A673 (cell line): Measurements from ENCODE around the gene ADAMTSL2. TPM values are rescaled to one million over a fixed set of nuclear protein-coding genes. Genes with fewer than 3 reads are reported as not detected.

Experiments used
- BruUV-seq: library from RNA; stranded (reverse); fragments of 400-500 nt; replicated peaks from 2 replicates; lab custom pipeline; 2021; lab: Mats Ljungman, UMichigan
- CTCF ChIA-PET: fragments of 300-600 bp; sonication (Branson Sonifier 250); formaldehyde crosslinking; loops from one replicate; lab custom pipeline; 2022; ENCODE audit warnings: antibody characterized with exemption; lab: Charles Lee
- POLR2A ChIA-PET: fragments of 300-600 bp; sonication (Branson Sonifier 250); formaldehyde crosslinking; loops from one replicate; lab custom pipeline; 2022; ENCODE audit warnings: antibody characterized with exemption; ENCODE audit not compliant: low non-redundant PET; lab: Charles Lee
- DNase-seq: peaks from one replicate; pipeline ENCODE4 v3.0.0-alpha.2; 2015; ENCODE audit warnings: low spot score
- H3K27ac ChIP-seq: fragments of 200-600 bp; sonication (generic); 2 replicates; pipeline ENCODE4 v1.5.1; 2016; ENCODE audit warnings: mixed run types, low read depth, mild to moderate bottlenecking, mixed read lengths, antibody characterized with exemption, low read length; ENCODE audit not compliant: poor library complexity, severe bottlenecking
- H3K27me3 ChIP-seq: fragments of 200-600 bp; sonication (generic); replicated peaks from 2 replicates; pipeline ENCODE4 v1.6.1; 2017; ENCODE audit warnings: mixed run types, low read depth, mild to moderate bottlenecking, mixed read lengths, antibody characterized with exemption, low read length; ENCODE audit not compliant: insufficient read depth, poor library complexity
- H3K36me3 ChIP-seq: fragments of 200-600 bp; sonication (generic); 2 replicates; pipeline ENCODE4 v1.6.1; 2016; ENCODE audit warnings: mixed run types, mild to moderate bottlenecking, mixed read lengths, antibody characterized with exemption, low read length; ENCODE audit not compliant: insufficient read depth, poor library complexity, severe bottlenecking
- H3K4me1 ChIP-seq: fragments of 200-600 bp; sonication (generic); 2 replicates; pipeline ENCODE4 v1.6.1; 2017; ENCODE audit warnings: mixed run types, mild to moderate bottlenecking, mixed read lengths, antibody characterized with exemption, low read length; ENCODE audit not compliant: insufficient read depth, poor library complexity, severe bottlenecking
- H3K4me3 ChIP-seq: fragments of 200-600 bp; sonication (generic); 2 replicates; pipeline ENCODE4 v1.5.1; 2016; ENCODE audit warnings: low read depth, mixed run types, mild to moderate bottlenecking, mixed read lengths, low read length; ENCODE audit not compliant: poor library complexity, severe bottlenecking
- H3K9me3 ChIP-seq: fragments of 200-600 bp; sonication (generic); 2 replicates; pipeline ENCODE4 v1.6.1; 2016; ENCODE audit warnings: mixed run types, low read depth, mild to moderate bottlenecking, mixed read lengths, antibody characterized with exemption, low read length; ENCODE audit not compliant: poor library complexity, severe bottlenecking
- EZH2 ChIP-seq: fragments of 200-600 bp; sonication (generic); IDR thresholded peaks from 2 replicates; pipeline ENCODE4 v1.6.1; 2017; ENCODE audit warnings: borderline replicate concordance, low read depth, mild to moderate bottlenecking, mixed read lengths, antibody characterized with exemption, low read length; ENCODE audit not compliant: poor library complexity, severe bottlenecking
- intact Hi-C: fragments of 100-400 bp; cut with micrococcal nuclease; formaldehyde crosslinking; loops from one replicate; pipeline ENCODE4 v1.10.0; 2022; ENCODE audit not compliant: unreplicated experiment
- total RNA-seq: library from RNA; stranded (reverse); gene quantifications from 2 replicates; pipeline ENCODE4 v1.2.3, GENCODE V29; 2021
- TF ChIP-seq, protein P1 (sequence below): fragments of 300-800, 200-600 bp; sonication (generic); conservative IDR thresholded peaks from 2 replicates; pipeline ENCODE4 v1.5.1; 2017; ENCODE audit warnings: low read depth, mild to moderate bottlenecking, antibody characterized with exemption, low read length, moderate library complexity, mixed read lengths

The ADAMTSL2 gene
- total RNA-seq, 1 experiment from 2014 or later: 0.06 TPM

- no peak for TF ChIP-seq EZH2
- ChIA-PET POLR2A (no interaction called here), CTCF (no interaction called here)
- intact Hi-C loops: no loop called here
- H3K4me3 ChIP-seq: no peak overlapping the region
- peaks cover 11% of the 10 kb centered on the region for H3K4me1 ChIP-seq
- H3K9me3 ChIP-seq: peaks cover 4% of the 10 kb centered on the region
- H3K27me3 ChIP-seq: peaks cover 2% of the 10 kb centered on the region
- DNase-seq: no peak
- BruUV-seq: no TSS peak
- no peak overlapping the region for H3K27ac ChIP-seq
- H3K36me3 ChIP-seq: no peaks in the 10 kb centered on the region
These were observed 27.1 kb upstream of the ADAMTSL2 start for GRCh38 chr9:133507246-133507965.

GRCh38 chr9:133508046-133508445 lies 26.5 kb upstream of the ADAMTSL2 start:
- peaks cover 11% of the 10 kb centered on the region for H3K4me1 ChIP-seq
- ChIA-PET CTCF (no interaction called here), POLR2A (no interaction called here)
- no peaks in the 10 kb centered on the region for H3K36me3 ChIP-seq
- intact Hi-C loops: no loop called here
- H3K4me3 ChIP-seq: no peak overlapping the region
- no peak for DNase-seq
- TF ChIP-seq EZH2: no peak
- TF ChIP-seq, protein P1, sequence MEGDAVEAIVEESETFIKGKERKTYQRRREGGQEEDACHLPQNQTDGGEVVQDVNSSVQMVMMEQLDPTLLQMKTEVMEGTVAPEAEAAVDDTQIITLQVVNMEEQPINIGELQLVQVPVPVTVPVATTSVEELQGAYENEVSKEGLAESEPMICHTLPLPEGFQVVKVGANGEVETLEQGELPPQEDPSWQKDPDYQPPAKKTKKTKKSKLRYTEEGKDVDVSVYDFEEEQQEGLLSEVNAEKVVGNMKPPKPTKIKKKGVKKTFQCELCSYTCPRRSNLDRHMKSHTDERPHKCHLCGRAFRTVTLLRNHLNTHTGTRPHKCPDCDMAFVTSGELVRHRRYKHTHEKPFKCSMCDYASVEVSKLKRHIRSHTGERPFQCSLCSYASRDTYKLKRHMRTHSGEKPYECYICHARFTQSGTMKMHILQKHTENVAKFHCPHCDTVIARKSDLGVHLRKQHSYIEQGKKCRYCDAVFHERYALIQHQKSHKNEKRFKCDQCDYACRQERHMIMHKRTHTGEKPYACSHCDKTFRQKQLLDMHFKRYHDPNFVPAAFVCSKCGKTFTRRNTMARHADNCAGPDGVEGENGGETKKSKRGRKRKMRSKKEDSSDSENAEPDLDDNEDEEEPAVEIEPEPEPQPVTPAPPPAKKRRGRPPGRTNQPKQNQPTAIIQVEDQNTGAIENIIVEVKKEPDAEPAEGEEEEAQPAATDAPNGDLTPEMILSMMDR: no peak
- no peaks in the 10 kb centered on the region for H3K9me3 ChIP-seq
- no peaks in the 10 kb centered on the region for H3K27me3 ChIP-seq
- H3K27ac ChIP-seq: no peak overlapping the region
- no TSS peak for BruUV-seq

- peaks cover 11% of the 10 kb centered on the region for H3K4me1 ChIP-seq
- H3K27me3 ChIP-seq: no peaks in the 10 kb centered on the region
- no peak for TF ChIP-seq EZH2
- TF ChIP-seq, protein P1: no peak
- no peaks in the 10 kb centered on the region for H3K36me3 ChIP-seq
- BruUV-seq: no TSS peak
- ChIA-PET POLR2A (no interaction called here), CTCF (no interaction called here)
- intact Hi-C loops: no loop called here
- H3K27ac ChIP-seq: no peak overlapping the region
- no peak for DNase-seq
- no peak overlapping the region for H3K4me3 ChIP-seq
- no peaks in the 10 kb centered on the region for H3K9me3 ChIP-seq
These were observed 25.1 kb upstream of the ADAMTSL2 start for GRCh38 chr9:133509179-133510083.
